Rectal smooth muscle tissue (tissue), 1 donor: ENCODE data around the gene CCL14.
"Not testable (repeated sequence)": the region's sequence is repeated elsewhere in the genome, so short reads cannot be mapped to it uniquely, and the experiment has no call there.

Experiments used
- H3K27ac ChIP-seq: one replicate; pipeline ENCODE4 v1.7.0; 2013; ENCODE audit warnings: low read depth, low read length, inconsistent platforms
- H3K27me3 ChIP-seq: one replicate; pipeline ENCODE4 v1.7.0; 2013; ENCODE audit warnings: low read length; ENCODE audit not compliant: control insufficient read depth, insufficient read depth
- H3K36me3 ChIP-seq: one replicate; pipeline ENCODE4 v1.7.0; 2013; ENCODE audit warnings: low read length; ENCODE audit not compliant: control insufficient read depth, insufficient read depth
- H3K4me1 ChIP-seq: one replicate; pipeline ENCODE4 v1.7.0; 2013; ENCODE audit warnings: low read length; ENCODE audit not compliant: control insufficient read depth, insufficient read depth
- H3K4me3 ChIP-seq: one replicate; pipeline ENCODE4 v1.7.0; 2013; ENCODE audit warnings: low read length
- H3K9ac ChIP-seq: one replicate; pipeline ENCODE4 v1.7.0; 2013; ENCODE audit warnings: low read length

CCL14 gene

GRCh38 chr17:35953720-35954119 is 32.8 kb downstream of the CCL14 start:
- no peaks in the 10 kb centered on the region for H3K27me3 ChIP-seq
- no peak overlapping the region for H3K4me3 ChIP-seq
- no peak overlapping the region for H3K27ac ChIP-seq
- no peak overlapping the region for H3K9ac ChIP-seq
- H3K4me1 ChIP-seq, result no peaks in the 10 kb centered on the region
- H3K36me3 ChIP-seq, result no peaks in the 10 kb centered on the region

- Histone ChIP-seq H3K4me1 (no peaks in the 10 kb centered on the region), H3K9ac (no peak overlapping the region), H3K4me3 (no peak overlapping the region), H3K36me3 (no peaks in the 10 kb centered on the region), H3K27ac (no peak overlapping the region), H3K27me3 (no peaks in the 10 kb centered on the region)
Measured at GRCh38 chr17:35949401-35949800, 37.1 kb downstream of the CCL14 start.

- H3K36me3 ChIP-seq, result no peaks in the 10 kb centered on the region
- no peak overlapping the region for H3K4me3 ChIP-seq
- H3K9ac ChIP-seq, result no peak overlapping the region
- no peaks in the 10 kb centered on the region for H3K27me3 ChIP-seq
- no peaks in the 10 kb centered on the region for H3K4me1 ChIP-seq
- no peak overlapping the region for H3K27ac ChIP-seq
Measured at GRCh38 chr17:35948092-35948491, 38.4 kb downstream of the CCL14 start.

GRCh38 chr17:35947156-35947585 is 39.4 kb downstream of the CCL14 start:
- no peaks in the 10 kb centered on the region for H3K27me3 ChIP-seq
- no peak overlapping the region for H3K4me3 ChIP-seq
- H3K9ac ChIP-seq, result no peak overlapping the region
- no peaks in the 10 kb centered on the region for H3K36me3 ChIP-seq
- H3K4me1 ChIP-seq, result no peaks in the 10 kb centered on the region
- no peak overlapping the region for H3K27ac ChIP-seq

GRCh38 chr17:35944151-35944550 is 42.4 kb downstream of the CCL14 start:
- no peaks in the 10 kb centered on the region for H3K27me3 ChIP-seq
- H3K4me3 ChIP-seq, result no peak overlapping the region
- no peaks in the 10 kb centered on the region for H3K36me3 ChIP-seq
- H3K27ac ChIP-seq, result no peak overlapping the region
- H3K4me1 ChIP-seq, result no peaks in the 10 kb centered on the region
- no peak overlapping the region for H3K9ac ChIP-seq

GRCh38 chr17:35943537-35943936 is 43.0 kb downstream of the CCL14 start, which contains the start of gene LYZL6:
TSS of gene LYZL6 (minus strand) at chr17:35943713. CDS start at chr17:35939356, 4,357 bp downstream.
- Histone ChIP-seq H3K4me1 (no peaks in the 10 kb centered on the region), H3K27ac (no peak within 1 kb of the TSS), H3K9ac (no peak within 1 kb of the TSS), H3K27me3 (no peaks in the 10 kb centered on the region), H3K4me3 (no peak within 1 kb of the TSS), H3K36me3 (no peaks in the 10 kb centered on the region)

GRCh38 chr17:35942588-35943186 is 43.8 kb downstream of the CCL14 start:
- H3K9ac ChIP-seq, result no peak overlapping the region
- H3K27me3 ChIP-seq, result no peaks in the 10 kb centered on the region
- no peaks in the 10 kb centered on the region for H3K4me1 ChIP-seq
- no peak overlapping the region for H3K4me3 ChIP-seq
- no peaks in the 10 kb centered on the region for H3K36me3 ChIP-seq
- H3K27ac ChIP-seq, result no peak overlapping the region

GRCh38 chr17:35938492-35938891 is 48.0 kb downstream of the CCL14 start:
- not testable (repeated sequence) for H3K27ac ChIP-seq, H3K36me3 ChIP-seq, H3K27me3 ChIP-seq, H3K4me3 ChIP-seq, H3K9ac ChIP-seq, H3K4me1 ChIP-seq

- no peaks in the 10 kb centered on the region for H3K27me3 ChIP-seq
- no peak overlapping the region for H3K4me3 ChIP-seq
- H3K27ac ChIP-seq, result no peak overlapping the region
- no peaks in the 10 kb centered on the region for H3K36me3 ChIP-seq
- H3K9ac ChIP-seq, result no peak overlapping the region
- no peaks in the 10 kb centered on the region for H3K4me1 ChIP-seq
Measured at GRCh38 chr17:35936063-35936462, 50.5 kb downstream of the CCL14 start.

- H3K9ac ChIP-seq, result no peak overlapping the region
- no peaks in the 10 kb centered on the region for H3K36me3 ChIP-seq
- H3K27ac ChIP-seq, result no peak overlapping the region
- H3K27me3 ChIP-seq, result peaks cover 3% of the 10 kb centered on the region
- H3K4me1 ChIP-seq, result no peaks in the 10 kb centered on the region
- H3K4me3 ChIP-seq, result no peak overlapping the region
Measured at GRCh38 chr17:35934760-35935159, 51.8 kb downstream of the CCL14 start.
